HEK293 (cell line): Measurements from ENCODE around the gene IL17A.

Experiments
- CTCF ChIA-PET: fragments of 350-600 bp; formaldehyde crosslinking; extraction: SDS; loops from one replicate; lab custom pipeline; 2021; ENCODE audit warnings: antibody characterized with exemption; lab: Yijun Ruan, JAX
- POLR2A ChIA-PET: fragments of 300-600 bp; formaldehyde crosslinking; extraction: SDS; loops from one replicate; lab custom pipeline; 2020; ENCODE audit warnings: antibody characterized with exemption, inconsistent platforms; lab: Yijun Ruan, JAX
- H3K27ac ChIP-seq: fragments of 200-500 bp; sonication (Bioruptor generic); 2 replicates; pipeline ENCODE4 v1.5.1; 2014; ENCODE audit warnings: low read depth, low read length, control low read depth, inconsistent platforms; ENCODE audit errors: extremely low read depth
- H3K36me3 ChIP-seq, 2 experiments: fragments of 200-500 bp in 1 of 2; sonication (Bioruptor generic) in 1 of 2; 1 replicate in 1 of 2; 2 replicates in 1 of 2; pipeline ENCODE4 v1.5.1; 2014 to 2017; ENCODE audit warnings: inconsistent platforms in 2 of 2, low read length in 2 of 2; ENCODE audit not compliant: control insufficient read depth in 2 of 2, insufficient read depth in 1 of 2
- H3K4me1 ChIP-seq: fragments of 200-500 bp; sonication (Bioruptor generic); 2 replicates; pipeline ENCODE4 v1.5.1; 2014; ENCODE audit warnings: mild to moderate bottlenecking, low read length, inconsistent platforms; ENCODE audit not compliant: control insufficient read depth, insufficient read depth
- H3K4me3 ChIP-seq: 2 replicates; pipeline ENCODE4 v1.5.1; 2011; ENCODE audit warnings: low read depth, mild to moderate bottlenecking, control low read depth, low read length, moderate library complexity
- H3K9me3 ChIP-seq: fragments of 200-500 bp; sonication (Bioruptor generic); 2 replicates; pipeline ENCODE4 v1.5.1; 2014; ENCODE audit warnings: low read depth, low read length, inconsistent platforms; ENCODE audit not compliant: control insufficient read depth, insufficient read depth
- PRDM2 ChIP-seq: fragments of 450-650 bp; formaldehyde crosslinking; IDR thresholded peaks from 2 replicates; pipeline ENCODE4 v1.5.1; 2016; ENCODE audit warnings: missing biosample characterization, missing genetic modification characterization, borderline replicate concordance
- SP2 ChIP-seq: fragments of 450-650 bp; formaldehyde crosslinking; IDR thresholded peaks from 2 replicates; pipeline ENCODE4 v1.5.1; 2016; ENCODE audit warnings: missing biosample characterization, missing genetic modification characterization
- TCF7L2 ChIP-seq: IDR thresholded peaks from 2 replicates; pipeline ENCODE4 v1.6.1; 2011; ENCODE audit warnings: low read depth, mild to moderate bottlenecking, inconsistent platforms, low read length, moderate library complexity, borderline replicate concordance
- ZBTB1 ChIP-seq: fragments of 450-650 bp; formaldehyde crosslinking; IDR thresholded peaks from 2 replicates; pipeline ENCODE4 v1.5.1; 2016; ENCODE audit warnings: missing biosample characterization, missing genetic modification characterization
- ZFP3 ChIP-seq: fragments of 450-650 bp; formaldehyde crosslinking; IDR thresholded peaks from 2 replicates; pipeline ENCODE4 v1.5.1; 2016; ENCODE audit warnings: low read depth, missing biosample characterization, missing genetic modification characterization
- ZFP37 ChIP-seq: fragments of 450-650 bp; formaldehyde crosslinking; IDR thresholded peaks from 2 replicates; pipeline ENCODE4 v1.5.1; 2016; ENCODE audit warnings: missing biosample characterization, missing genetic modification characterization
- ZNF121 ChIP-seq: fragments of 450-650 bp; formaldehyde crosslinking; IDR thresholded peaks from 2 replicates; pipeline ENCODE4 v1.5.1; 2016; ENCODE audit warnings: missing biosample characterization, missing genetic modification characterization
- ZNF133 ChIP-seq: fragments of 450-650 bp; formaldehyde crosslinking; IDR thresholded peaks from 2 replicates; pipeline ENCODE4 v1.5.1; 2016; ENCODE audit warnings: missing biosample characterization, missing genetic modification characterization
- ZNF184 ChIP-seq: fragments of 450-650 bp; IDR thresholded peaks from 2 replicates; pipeline ENCODE4 v1.5.1; 2018; ENCODE audit warnings: missing biosample characterization, mild to moderate bottlenecking, missing genetic modification characterization
- ZNF221 ChIP-seq: fragments of 450-650 bp; formaldehyde crosslinking; IDR thresholded peaks from 2 replicates; pipeline ENCODE4 v1.5.1; 2017; ENCODE audit warnings: missing biosample characterization, missing genetic modification characterization, borderline replicate concordance
- ZNF302 ChIP-seq: fragments of 450-650 bp; formaldehyde crosslinking; IDR thresholded peaks from 2 replicates; pipeline ENCODE4 v1.5.1; 2016; ENCODE audit warnings: missing biosample characterization, missing genetic modification characterization, low read depth
- ZNF398 ChIP-seq: fragments of 450-650 bp; formaldehyde crosslinking; IDR thresholded peaks from 2 replicates; pipeline ENCODE4 v1.5.1; 2017; ENCODE audit warnings: missing biosample characterization, missing genetic modification characterization
- ZNF501 ChIP-seq: fragments of 450-650 bp; formaldehyde crosslinking; IDR thresholded peaks from 2 replicates; pipeline ENCODE4 v1.5.1; 2016; ENCODE audit warnings: missing biosample characterization, missing genetic modification characterization
- ZNF518A ChIP-seq: fragments of 450-650 bp; formaldehyde crosslinking; conservative IDR thresholded peaks from 2 replicates; pipeline ENCODE4 v1.5.1; 2016; ENCODE audit warnings: low read depth, missing biosample characterization, missing genetic modification characterization
- ZNF529 ChIP-seq: fragments of 450-650 bp; formaldehyde crosslinking; IDR thresholded peaks from 2 replicates; pipeline ENCODE4 v1.5.1; 2017; ENCODE audit warnings: missing genetic modification characterization, missing biosample characterization; ENCODE audit not compliant: insufficient replicate concordance
- ZNF585B ChIP-seq: fragments of 450-650 bp; formaldehyde crosslinking; IDR thresholded peaks from 2 replicates; pipeline ENCODE4 v1.5.1; 2016; ENCODE audit warnings: missing biosample characterization, missing genetic modification characterization
- ZNF639 ChIP-seq: fragments of 450-650 bp; formaldehyde crosslinking; IDR thresholded peaks from 2 replicates; pipeline ENCODE4 v1.5.1; 2016; ENCODE audit warnings: missing biosample characterization, missing genetic modification characterization
- ZNF747 ChIP-seq: fragments of 450-650 bp; formaldehyde crosslinking; IDR thresholded peaks from 2 replicates; pipeline ENCODE4 v1.5.1; 2016; ENCODE audit warnings: missing biosample characterization, missing genetic modification characterization
- ZNF76 ChIP-seq: fragments of 450-650 bp; formaldehyde crosslinking; IDR thresholded peaks from 2 replicates; pipeline ENCODE4; 2016; ENCODE audit warnings: low read depth, missing biosample characterization, missing genetic modification characterization, borderline replicate concordance

IL17A gene

GRCh38 chr6:52180787-52181558 lies 5.2 kb upstream of the IL17A start:
- no peaks in the 10 kb centered on the region for H3K36me3 ChIP-seq
- TF ChIP-seq ZNF529 (no peak), ZNF747 (tag by site-specific recombination) (no peak), PRDM2 (tag by site-specific recombination) (no peak), ZNF518A (tag by site-specific recombination) (no peak), ZFP3 (tag by site-specific recombination) (no peak), ZNF302 (no peak), ZNF501 (tag by site-specific recombination) (no peak), TCF7L2 (no peak), ZNF398 (tag by site-specific recombination) (no peak), ZNF184 (no peak), ZNF133 (tag by site-specific recombination) (no peak), ZNF585B (tag by site-specific recombination) (no peak), ZNF221 (tag by site-specific recombination) (no peak), SP2 (no peak), ZBTB1 (no peak), ZNF121 (tag by site-specific recombination) (no peak), ZFP37 (no peak), ZNF639 (no peak), ZNF76 (no peak)
- TF ChIP-seq, all 188 proteins: peak for 0
- Histone ChIP-seq H3K4me3 (no peak overlapping the region), H3K9me3 (no peaks in the 10 kb centered on the region), H3K27ac (no peak overlapping the region), H3K4me1 (peaks cover 10% of the 10 kb centered on the region)
- ChIA-PET CTCF (interaction anchor here (0.6 to 1.5 kb wide), 4 partner anchors 11 to 433 kb away, joined by 3 to 5 read pairs (median 4); no protein-coding TSS in a partner anchor), POLR2A (interaction anchor here (0.7 kb wide), 1 partner anchor 17 kb away, joined by 4 read pairs; no protein-coding TSS in a partner anchor)
